Naive thymus-derived CD4-positive, alpha-beta T cell (primary cell): ENCODE results near the gene ACOX3. TPM values are rescaled to one million over a fixed set of nuclear protein-coding genes. Genes with fewer than 3 reads are reported as not detected.

Source experiments
- ATAC-seq: fragments of 150-1000 bp; cut with Tn5 transposase; 2 replicates; pipeline ENCODE4 v1.10.0; 2021; ENCODE audit warnings: mild to moderate bottlenecking, moderate library complexity
- CTCF ChIA-PET: fragments of 350-600 bp; sonication (Branson Sonifier 250); formaldehyde crosslinking; loops from one replicate; lab custom pipeline; 2021; ENCODE audit warnings: antibody characterized with exemption; lab: Charles Lee
- POLR2A ChIA-PET: fragments of 350-600 bp; sonication (Branson Sonifier 250); formaldehyde crosslinking; loops from one replicate; lab custom pipeline; 2021; ENCODE audit warnings: antibody characterized with exemption, inconsistent platforms; lab: Charles Lee
- DNase-seq, 9 donors: peaks; one replicate each; pipeline versions ENCODE4 v3.0.0 to v3.0.0-alpha.2; 2020 to 2022; ENCODE audit warnings: mixed read lengths in 1 of 9
- H3K27ac ChIP-seq: one replicate; pipeline ENCODE4 v1.7.0; 2013; ENCODE audit warnings: mild to moderate bottlenecking, low read depth, low read length, moderate library complexity
- H3K27me3 ChIP-seq, 2 donors: one replicate each; pipeline ENCODE4 v1.7.0; 2013; ENCODE audit warnings: low read length in 2 of 2, mild to moderate bottlenecking in 2 of 2, moderate library complexity in 2 of 2; ENCODE audit not compliant: control insufficient read depth in 2 of 2, insufficient read depth in 2 of 2
- H3K36me3 ChIP-seq, 3 experiments: 1 replicate in 2 of 3; 2 replicates in 1 of 3; pipeline ENCODE4 v1.7.0; 2013; ENCODE audit warnings: low read length in 3 of 3, mild to moderate bottlenecking in 3 of 3, moderate library complexity in 1 of 3; ENCODE audit not compliant: insufficient read depth in 3 of 3, control insufficient read depth in 2 of 3
- H3K4me1 ChIP-seq, 2 donors: one replicate each; pipeline ENCODE4 v1.7.0; 2013; ENCODE audit warnings: low read length in 2 of 2, mild to moderate bottlenecking in 2 of 2, moderate library complexity in 1 of 2; ENCODE audit not compliant: control insufficient read depth in 2 of 2, insufficient read depth in 2 of 2
- H3K4me3 ChIP-seq: 2 replicates; pipeline ENCODE4 v1.7.0; 2013; ENCODE audit warnings: mild to moderate bottlenecking, low read length
- H3K9me3 ChIP-seq, 3 experiments: 1 replicate in 2 of 3; 2 replicates in 1 of 3; pipeline ENCODE4 v1.7.0; 2013; ENCODE audit warnings: low read length in 3 of 3; ENCODE audit not compliant: control insufficient read depth in 2 of 3
- H3K27ac Mint-ChIP-seq, 9 donors: one replicate each; pipeline ENCODE4 v1.8.0; 2020 to 2022; ENCODE audit warnings: mixed read lengths in 9 of 9, mild to moderate bottlenecking in 8 of 9, moderate library complexity in 5 of 9, inconsistent platforms in 2 of 9
- H3K27me3 Mint-ChIP-seq, 5 donors: one replicate each; pipeline ENCODE4 v1.8.0; 2021 to 2022; ENCODE audit warnings: mixed read lengths in 5 of 5, mild to moderate bottlenecking in 1 of 5
- H3K36me3 Mint-ChIP-seq, 5 donors: one replicate each; pipeline ENCODE4 v1.8.0; 2020 to 2022; ENCODE audit warnings: mixed read lengths in 5 of 5, mild to moderate bottlenecking in 3 of 5, inconsistent platforms in 1 of 5
- H3K4me1 Mint-ChIP-seq, 7 donors: one replicate each; pipeline ENCODE4 v1.8.0; 2020 to 2022; ENCODE audit warnings: mixed read lengths in 7 of 7, mild to moderate bottlenecking in 3 of 7, inconsistent platforms in 1 of 7
- H3K4me3 Mint-ChIP-seq, 10 donors: one replicate each; pipeline ENCODE4 v1.8.0; 2020 to 2022; ENCODE audit warnings: mild to moderate bottlenecking in 10 of 10, mixed read lengths in 10 of 10, moderate library complexity in 6 of 10, inconsistent platforms in 2 of 10
- H3K9me3 Mint-ChIP-seq, 11 donors: one replicate each; pipeline ENCODE4 v1.8.0; 2020 to 2022; ENCODE audit warnings: mixed read lengths in 11 of 11, mild to moderate bottlenecking in 4 of 11, inconsistent platforms in 1 of 11, moderate library complexity in 1 of 11
- intact Hi-C, 2 donors: fragments of 100-400 bp; cut with micrococcal nuclease; formaldehyde crosslinking; loops; one replicate each; pipeline ENCODE4 v1.15.1; 2023
- polyA plus RNA-seq, 2 donors: library from polyadenylated mRNA; unstranded; fragments of 300-500 nt; fragmentation: Illumina TruSeq; gene quantifications; one replicate each; pipeline ENCODE4 v1.2.3, GENCODE V29; 2021
- total RNA-seq, 6 experiments: library from RNA in 5 of 6; stranded (reverse) in 5 of 6; gene quantifications; 1 replicate in 5 of 6; 2 replicates in 1 of 6; pipeline ENCODE4 v1.2.3 and lab custom pipeline; 2021 to 2026

Gene ACOX3
- total and polyA plus RNA-seq, 7 experiments from 2014 or later, result 10.9 to 20.5 (median 16.1) TPM

DNA sequence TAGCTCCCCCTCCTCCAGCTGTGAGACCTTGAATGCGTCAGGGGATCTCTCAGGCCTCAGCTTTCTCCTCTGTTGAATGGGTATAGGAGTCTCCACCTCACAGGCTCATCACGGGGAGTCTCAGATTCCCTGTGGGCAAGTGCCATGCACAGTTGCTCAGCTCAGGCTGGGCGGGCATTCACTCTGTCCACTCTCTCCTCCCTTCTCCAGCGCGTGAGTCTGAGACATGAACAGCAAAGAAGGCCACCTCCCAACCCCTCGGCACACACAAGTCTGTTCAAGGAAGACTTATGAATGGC is 111.0 kb downstream of the ACOX3 start:
- ChIA-PET POLR2A (no interaction called here), CTCF (no interaction called here)
- no peaks in the 10 kb centered on the region for H3K4me1 ChIP-seq
- no peak overlapping the region for H3K4me3 Mint-ChIP-seq
- no peak overlapping the region for H3K27ac ChIP-seq
- intact Hi-C loops, result no loop called here
- no peaks in the 10 kb centered on the region for H3K36me3 ChIP-seq
- no peak for ATAC-seq
- no peaks in the 10 kb centered on the region for H3K27me3 ChIP-seq
- no peaks in the 10 kb centered on the region for H3K36me3 Mint-ChIP-seq
- H3K9me3 Mint-ChIP-seq, result peaks cover 0 to 8% (median 5%) of the 10 kb centered on the region in 11 donors
- no peak for DNase-seq
- H3K4me3 ChIP-seq, result no peak overlapping the region
- H3K27ac Mint-ChIP-seq, result no peak overlapping the region
- no peaks in the 10 kb centered on the region for H3K4me1 Mint-ChIP-seq
- no peaks in the 10 kb centered on the region for H3K27me3 Mint-ChIP-seq
- H3K9me3 ChIP-seq, result peaks cover 0 to 9% (median 0%) of the 10 kb centered on the region in 3 experiments

DNA sequence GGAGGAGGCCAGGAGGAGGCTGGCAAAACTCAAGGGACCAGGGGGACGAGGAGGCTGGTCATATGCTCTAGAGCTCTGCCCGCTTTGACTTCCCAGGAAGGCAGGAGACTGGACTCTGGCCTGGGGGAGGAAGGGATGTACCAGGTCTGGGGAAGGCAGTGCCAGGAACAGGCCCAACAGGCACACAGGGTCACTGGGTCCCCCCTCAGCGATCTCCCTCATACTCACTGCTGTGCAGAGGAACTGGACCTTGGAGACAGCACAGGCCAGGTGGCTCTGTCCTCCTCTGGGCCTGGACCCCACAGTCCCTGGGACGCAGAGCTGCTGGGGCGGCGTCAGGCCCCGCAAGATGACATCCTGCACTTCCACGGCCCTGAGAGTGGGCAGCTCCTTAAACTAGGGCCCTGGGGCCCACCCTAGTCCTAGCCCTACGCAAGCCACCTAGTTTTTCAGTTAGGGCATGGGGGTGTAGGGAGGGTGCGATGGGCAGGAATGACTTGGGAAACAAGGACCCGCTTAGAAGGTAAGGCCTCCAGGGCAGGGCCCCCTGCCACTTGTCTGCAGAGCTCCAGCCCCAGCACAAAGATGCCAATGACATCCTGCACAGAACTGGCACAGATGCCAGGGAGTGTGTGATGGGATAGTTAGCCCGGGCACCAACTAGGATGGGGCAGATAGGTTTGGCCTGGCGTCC is 111.5 kb downstream of the ACOX3 start:
- Mint-ChIP-seq H3K36me3 (no peaks in the 10 kb centered on the region), H3K27ac (no peak overlapping the region), H3K9me3 (peaks cover 0 to 8% (median 5%) of the 10 kb centered on the region in 11 donors), H3K27me3 (no peaks in the 10 kb centered on the region), H3K4me1 (no peaks in the 10 kb centered on the region), H3K4me3 (no peak overlapping the region)
- no peak for ATAC-seq
- no peaks in the 10 kb centered on the region for H3K27me3 ChIP-seq
- ChIA-PET POLR2A (no interaction called here), CTCF (no interaction called here)
- DNase-seq, result no peak
- no peak overlapping the region for H3K4me3 ChIP-seq
- no peaks in the 10 kb centered on the region for H3K36me3 ChIP-seq
- intact Hi-C loops, result no loop called here
- H3K9me3 ChIP-seq, result peaks cover 0 to 9% (median 0%) of the 10 kb centered on the region in 3 experiments
- H3K4me1 ChIP-seq, result no peaks in the 10 kb centered on the region
- no peak overlapping the region for H3K27ac ChIP-seq

DNA sequence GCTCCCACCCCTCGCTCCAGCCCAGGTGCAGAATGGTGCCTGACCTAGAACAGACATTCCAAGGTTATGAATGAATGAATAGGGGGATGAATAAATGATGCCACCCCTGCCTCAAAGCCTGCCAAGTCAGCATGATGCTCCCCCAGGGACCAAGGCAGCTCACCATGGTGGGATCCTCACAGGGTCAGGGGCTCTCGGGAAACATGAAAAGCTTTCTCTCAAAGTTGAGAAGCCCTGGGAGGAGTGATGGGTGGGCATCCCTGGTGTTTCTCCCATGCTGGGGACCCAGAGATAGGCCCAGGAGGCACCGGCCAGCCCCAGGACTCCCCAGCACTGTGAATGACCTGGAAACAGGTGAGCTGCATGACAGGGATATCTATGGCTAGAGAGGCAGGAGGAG is 112.1 kb downstream of the ACOX3 start:
- Mint-ChIP-seq H3K36me3 (no peaks in the 10 kb centered on the region), H3K4me3 (no peak overlapping the region), H3K27me3 (no peaks in the 10 kb centered on the region), H3K27ac (no peak overlapping the region), H3K4me1 (no peaks in the 10 kb centered on the region), H3K9me3 (peaks cover 0 to 8% (median 4%) of the 10 kb centered on the region in 11 donors)
- DNase-seq, result no peak
- ChIA-PET CTCF (no interaction called here), POLR2A (no interaction called here)
- Histone ChIP-seq H3K4me1 (no peaks in the 10 kb centered on the region), H3K36me3 (no peaks in the 10 kb centered on the region), H3K27me3 (no peaks in the 10 kb centered on the region), H3K27ac (no peak overlapping the region), H3K4me3 (no peak overlapping the region), H3K9me3 (peaks cover 0 to 9% (median 0%) of the 10 kb centered on the region in 3 experiments)
- no peak for ATAC-seq
- intact Hi-C loops, result no loop called here

- H3K36me3 ChIP-seq, result no peaks in the 10 kb centered on the region
- intact Hi-C loops, result no loop called here
- no peaks in the 10 kb centered on the region for H3K27me3 ChIP-seq
- DNase-seq (no peak), ATAC-seq (no peak)
- Mint-ChIP-seq H3K4me1 (no peaks in the 10 kb centered on the region), H3K27ac (no peak overlapping the region), H3K27me3 (no peaks in the 10 kb centered on the region), H3K9me3 (no peaks in the 10 kb centered on the region), H3K4me3 (no peak overlapping the region), H3K36me3 (no peaks in the 10 kb centered on the region)
- H3K4me3 ChIP-seq, result no peak overlapping the region
- no peaks in the 10 kb centered on the region for H3K9me3 ChIP-seq
- H3K27ac ChIP-seq, result no peak overlapping the region
- POLR2A ChIA-PET, result no interaction called here
- CTCF ChIA-PET, result no interaction called here
- H3K4me1 ChIP-seq, result no peaks in the 10 kb centered on the region
Measured at GRCh38 chr4:8326206-8326605, 114.3 kb downstream of the ACOX3 start.

DNA sequence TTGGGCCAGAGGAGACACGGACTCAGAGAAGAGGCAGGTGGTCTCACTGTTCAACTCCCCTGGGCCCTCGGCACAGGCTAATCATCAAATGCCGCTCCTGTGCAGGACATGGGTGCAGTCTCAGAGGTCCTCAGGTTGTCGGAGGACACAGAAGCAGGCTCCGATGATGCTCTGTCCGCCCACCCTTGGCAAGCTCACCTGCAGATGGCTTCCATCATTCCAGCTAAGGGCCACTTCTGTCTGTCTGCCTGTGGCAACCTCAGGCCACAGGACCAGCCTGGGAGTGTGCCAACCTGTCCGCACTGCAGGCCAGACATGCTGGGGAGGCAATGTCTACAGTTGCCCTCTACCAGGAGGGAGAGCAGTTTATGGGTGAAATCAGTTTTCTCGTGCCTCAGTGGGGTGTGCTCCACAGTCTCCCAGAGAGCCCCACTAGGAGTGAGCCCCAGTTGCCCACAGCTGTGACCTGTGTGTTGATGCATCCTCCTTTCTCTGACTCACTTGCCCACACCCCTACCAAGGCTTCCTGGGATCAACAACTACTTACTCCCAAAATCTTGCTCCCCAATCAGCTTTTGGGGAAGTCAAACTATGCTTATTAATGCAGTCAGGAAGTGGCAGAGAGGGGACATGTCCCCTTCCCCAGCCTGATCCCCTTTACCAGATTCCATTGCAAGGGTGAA is 115.1 kb downstream of the ACOX3 start:
- Mint-ChIP-seq H3K36me3 (no peaks in the 10 kb centered on the region), H3K4me3 (no peak overlapping the region), H3K4me1 (no peaks in the 10 kb centered on the region), H3K9me3 (no peaks in the 10 kb centered on the region), H3K27me3 (no peaks in the 10 kb centered on the region), H3K27ac (no peak overlapping the region)
- Histone ChIP-seq H3K4me3 (no peak overlapping the region), H3K36me3 (no peaks in the 10 kb centered on the region), H3K27me3 (no peaks in the 10 kb centered on the region), H3K9me3 (no peaks in the 10 kb centered on the region), H3K4me1 (no peaks in the 10 kb centered on the region), H3K27ac (no peak overlapping the region)
- intact Hi-C loops, result no loop called here
- POLR2A ChIA-PET, result no interaction called here
- CTCF ChIA-PET, result no interaction called here
- DNase-seq, result no peak
- ATAC-seq, result no peak

DNA sequence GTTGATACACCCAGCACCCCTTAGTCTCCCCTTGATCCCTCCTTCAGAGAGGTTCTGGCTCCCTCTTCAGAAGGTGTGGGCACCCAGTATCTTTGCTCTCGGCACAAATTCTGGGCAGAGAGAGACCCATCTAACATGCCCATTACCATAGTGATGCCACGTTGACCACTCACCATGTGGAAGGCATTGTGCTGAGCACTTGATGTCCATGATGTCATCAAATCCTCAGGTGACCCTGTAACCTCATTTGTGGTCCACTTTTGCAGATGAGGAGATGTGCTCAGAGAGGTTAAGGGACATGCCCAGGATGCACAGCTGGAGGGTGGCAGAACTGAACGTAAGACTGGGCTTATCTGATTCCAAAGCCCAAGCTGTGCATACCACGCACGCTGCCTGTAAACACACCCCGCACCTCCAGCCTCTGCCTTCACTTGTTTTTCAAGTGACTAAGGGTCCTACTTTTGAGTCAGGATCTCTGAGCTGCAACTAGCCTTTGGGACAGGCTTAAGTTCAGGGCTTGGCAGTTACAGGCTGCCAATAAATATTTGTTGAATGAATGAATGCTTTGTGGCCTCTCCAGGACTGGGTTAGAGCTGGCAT is 115.8 kb downstream of the ACOX3 start:
- no peak for ATAC-seq
- CTCF ChIA-PET, result no interaction called here
- Mint-ChIP-seq H3K27ac (peak overlapping the region in 1 of 9 donors; percentile 27), H3K9me3 (no peaks in the 10 kb centered on the region), H3K27me3 (no peaks in the 10 kb centered on the region), H3K36me3 (no peaks in the 10 kb centered on the region), H3K4me1 (no peaks in the 10 kb centered on the region), H3K4me3 (no peak overlapping the region)
- Histone ChIP-seq H3K4me3 (no peak overlapping the region), H3K9me3 (no peaks in the 10 kb centered on the region), H3K27ac (no peak overlapping the region), H3K4me1 (no peaks in the 10 kb centered on the region), H3K27me3 (no peaks in the 10 kb centered on the region), H3K36me3 (no peaks in the 10 kb centered on the region)
- DNase-seq, result no peak
- intact Hi-C loops, result no loop called here
- POLR2A ChIA-PET, result no interaction called here
